Measurements from ENCODE around the gene UBAC1. TPM values are rescaled to one million over a fixed set of nuclear protein-coding genes. Genes with fewer than 3 reads are reported as not detected.
"Not testable (repeated sequence)": the region's sequence is repeated elsewhere in the genome, so short reads cannot be mapped to it uniquely, and the experiment has no call there.

Gene UBAC1
- polyA plus RNA-seq, 1 donor from 2014 or later, result 92.3 TPM

GRCh38 chr9:135945969-135946368, 15.2 kb downstream of the UBAC1 start:
- Histone ChIP-seq H4K20me1 (ENCODE audit: insufficient read depth) (no peaks in the 10 kb centered on the region), H3K79me2 (replicated peaks; ENCODE audit: insufficient read depth, low read length) (no peaks in the 10 kb centered on the region), H3F3A (ENCODE audit: insufficient read depth, low read length, poor library complexity, severe bottlenecking) (no peaks in the 10 kb centered on the region), H3K9me3 (ENCODE audit: low read length) (no peaks in the 10 kb centered on the region), H2AFZ (ENCODE audit: low read depth, low read length) (no peak overlapping the region), H3K4me3 (ENCODE audit: low read length) (no peak overlapping the region), H3K27me3 (ENCODE audit: insufficient read depth, low read depth, low read length) (no peaks in the 10 kb centered on the region), H3K9me2 (ENCODE audit: insufficient read depth, low read length) (no peaks in the 10 kb centered on the region), H3K4me2 (ENCODE audit: low read length) (no peak overlapping the region), H3K36me3 (ENCODE audit: insufficient read depth, low read length) (no peaks in the 10 kb centered on the region), H3K9ac (ENCODE audit: low read length) (no peak overlapping the region), H3K27ac (ENCODE audit: low read length) (no peak overlapping the region)
- TF ChIP-seq, protein P1, sequence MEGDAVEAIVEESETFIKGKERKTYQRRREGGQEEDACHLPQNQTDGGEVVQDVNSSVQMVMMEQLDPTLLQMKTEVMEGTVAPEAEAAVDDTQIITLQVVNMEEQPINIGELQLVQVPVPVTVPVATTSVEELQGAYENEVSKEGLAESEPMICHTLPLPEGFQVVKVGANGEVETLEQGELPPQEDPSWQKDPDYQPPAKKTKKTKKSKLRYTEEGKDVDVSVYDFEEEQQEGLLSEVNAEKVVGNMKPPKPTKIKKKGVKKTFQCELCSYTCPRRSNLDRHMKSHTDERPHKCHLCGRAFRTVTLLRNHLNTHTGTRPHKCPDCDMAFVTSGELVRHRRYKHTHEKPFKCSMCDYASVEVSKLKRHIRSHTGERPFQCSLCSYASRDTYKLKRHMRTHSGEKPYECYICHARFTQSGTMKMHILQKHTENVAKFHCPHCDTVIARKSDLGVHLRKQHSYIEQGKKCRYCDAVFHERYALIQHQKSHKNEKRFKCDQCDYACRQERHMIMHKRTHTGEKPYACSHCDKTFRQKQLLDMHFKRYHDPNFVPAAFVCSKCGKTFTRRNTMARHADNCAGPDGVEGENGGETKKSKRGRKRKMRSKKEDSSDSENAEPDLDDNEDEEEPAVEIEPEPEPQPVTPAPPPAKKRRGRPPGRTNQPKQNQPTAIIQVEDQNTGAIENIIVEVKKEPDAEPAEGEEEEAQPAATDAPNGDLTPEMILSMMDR (IDR thresholded peaks at IDR 0.05; ENCODE audit: poor library complexity, severe bottlenecking), result no peak
- TF ChIP-seq SMC3 (conservative IDR thresholded peaks at IDR 0.05; ENCODE audit: poor library complexity) (no peak), TAF1 (IDR thresholded peaks at IDR 0.05; ENCODE audit: low read depth) (no peak), EP300 (conservative IDR thresholded peaks at IDR 0.05; ENCODE audit: poor library complexity, severe bottlenecking) (no peak), RAD21 (conservative IDR thresholded peaks at IDR 0.05) (no peak)

DNA sequence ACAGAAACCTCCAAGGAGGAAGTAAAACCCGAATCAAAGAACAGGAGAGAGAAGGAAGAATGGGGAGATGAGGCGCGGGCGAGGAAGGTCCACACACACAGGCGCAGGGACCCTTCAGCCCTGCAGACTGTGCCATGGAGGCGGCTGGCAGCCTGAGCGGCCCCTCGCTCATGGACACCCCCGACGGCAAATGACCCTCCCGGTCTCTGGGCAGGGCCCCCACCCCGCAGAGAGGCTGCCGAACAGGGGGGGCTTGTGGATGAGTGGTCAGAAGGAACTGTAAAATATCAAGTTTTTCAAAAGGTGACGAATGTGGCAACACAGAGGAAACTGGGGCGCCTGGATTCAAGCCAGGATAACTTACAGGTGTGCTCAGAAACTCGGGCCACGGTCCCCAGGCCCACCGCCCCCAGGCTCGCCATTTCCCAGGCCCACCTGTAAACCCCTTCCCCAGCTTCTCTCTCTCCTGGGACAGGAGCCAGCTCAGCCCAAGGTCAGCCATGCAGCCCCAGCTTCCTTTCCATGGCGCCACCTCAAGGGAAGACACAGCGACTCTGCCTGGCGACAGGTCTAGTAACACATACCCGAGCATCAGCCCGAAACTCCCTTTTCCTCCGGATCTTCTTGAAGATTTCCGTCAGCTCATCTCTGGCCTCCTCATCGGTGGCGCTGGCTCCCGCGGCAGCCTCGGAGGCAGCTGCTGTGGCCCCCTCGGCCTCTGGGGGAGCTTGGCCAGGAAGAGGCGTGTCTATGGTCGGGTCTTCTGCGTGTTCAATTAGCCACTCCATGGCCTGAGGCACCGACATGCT, 16.5 kb downstream of the UBAC1 start:
- Histone ChIP-seq H3K36me3 (ENCODE audit: insufficient read depth, low read length) (no peaks in the 10 kb centered on the region), H4K20me1 (ENCODE audit: insufficient read depth) (no peaks in the 10 kb centered on the region), H3K27ac (ENCODE audit: low read length) (no peak overlapping the region), H3K9me3 (ENCODE audit: low read length) (no peaks in the 10 kb centered on the region), H3K4me3 (ENCODE audit: low read length) (no peak overlapping the region), H3K9me2 (ENCODE audit: insufficient read depth, low read length) (no peaks in the 10 kb centered on the region), H3F3A (ENCODE audit: insufficient read depth, low read length, poor library complexity, severe bottlenecking) (no peaks in the 10 kb centered on the region), H2AFZ (ENCODE audit: low read depth, low read length) (no peak overlapping the region), H3K9ac (ENCODE audit: low read length) (no peak overlapping the region), H3K4me2 (ENCODE audit: low read length) (no peak overlapping the region), H3K79me2 (replicated peaks; ENCODE audit: insufficient read depth, low read length) (no peaks in the 10 kb centered on the region), H3K27me3 (ENCODE audit: insufficient read depth, low read depth, low read length) (no peaks in the 10 kb centered on the region)
- TF ChIP-seq MXI1 (conservative IDR thresholded peaks at IDR 0.05; ENCODE audit: poor library complexity, severe bottlenecking) (no peak), EP300 (conservative IDR thresholded peaks at IDR 0.05; ENCODE audit: poor library complexity, severe bottlenecking) (no peak), POLR2AphosphoS5 (IDR thresholded peaks at IDR 0.05) (no peak)
- TF ChIP-seq, protein P1 (IDR thresholded peaks at IDR 0.05; ENCODE audit: poor library complexity, severe bottlenecking), result no peak

GRCh38 chr9:135943604-135944003, 17.6 kb downstream of the UBAC1 start:
- not testable (repeated sequence) for H4K20me1 ChIP-seq (ENCODE audit: insufficient read depth); H3K9ac ChIP-seq (ENCODE audit: low read length); H3K27ac ChIP-seq (ENCODE audit: low read length); H3F3A ChIP-seq (ENCODE audit: insufficient read depth, low read length, poor library complexity, severe bottlenecking); H2AFZ ChIP-seq (ENCODE audit: low read depth, low read length); H3K27me3 ChIP-seq (ENCODE audit: insufficient read depth, low read depth, low read length); H3K9me3 ChIP-seq (ENCODE audit: low read length); H3K9me2 ChIP-seq (ENCODE audit: insufficient read depth, low read length); H3K4me2 ChIP-seq (ENCODE audit: low read length); H3K4me3 ChIP-seq (ENCODE audit: low read length); H3K79me2 ChIP-seq (replicated peaks; ENCODE audit: insufficient read depth, low read length); H3K36me3 ChIP-seq (ENCODE audit: insufficient read depth, low read length)
